ENCODE data around the gene PROX2.

DNA sequence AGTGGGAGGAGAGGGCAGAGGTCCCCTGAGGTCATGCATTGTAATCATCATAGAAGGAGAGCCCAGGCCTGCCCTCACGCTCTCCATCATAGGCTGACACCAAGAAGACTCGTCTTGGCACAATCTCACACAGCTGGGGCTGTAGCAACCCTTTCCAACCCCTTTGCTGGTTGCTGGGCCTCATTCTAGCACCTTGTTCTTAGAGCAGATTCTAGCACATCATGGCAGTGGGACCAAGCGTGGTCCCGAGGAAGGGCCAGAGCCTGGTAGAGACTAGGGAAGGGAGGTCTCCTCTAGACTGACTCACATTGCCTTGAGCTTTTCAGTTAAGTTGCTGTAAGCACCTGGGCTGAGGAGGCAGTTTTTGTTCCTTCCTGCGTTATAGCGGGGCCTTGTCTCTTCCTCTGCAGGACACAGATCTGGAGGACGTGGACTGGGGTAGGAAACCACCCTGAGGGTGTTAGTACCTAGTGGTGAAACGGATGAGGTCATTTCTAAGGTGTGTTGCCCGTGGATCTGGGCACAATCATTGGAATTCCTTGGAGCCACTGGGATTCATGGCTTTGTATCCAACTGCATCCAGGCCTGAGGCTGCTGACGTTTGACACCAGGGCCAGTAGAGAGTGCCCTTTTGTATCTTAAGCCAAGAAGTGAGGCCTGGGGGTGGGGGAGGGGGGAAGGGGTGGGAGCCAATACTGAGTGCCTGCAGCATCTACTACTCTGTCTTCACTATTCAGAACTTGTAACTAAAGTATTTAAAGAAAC lies 27.2 kb upstream of the PROX2 start:
- TF ChIP-seq CTCF (IDR thresholded peaks at IDR 0.05; ENCODE audit: borderline replicate concordance, extremely low read depth, low read length, poor library complexity, severe bottlenecking) = no peak
- TF ChIP-seq EZH2 (IDR thresholded peaks at IDR 0.05; ENCODE audit: borderline replicate concordance, low read depth, low read length, severe bottlenecking) = no peak
